ENCODE data around the gene ACTG1. TPM values are rescaled to one million over a fixed set of nuclear protein-coding genes. Genes with fewer than 3 reads are reported as not detected.

Gene ACTG1
- total RNA-seq, 1 experiment from 2014 or later, result 4,160 TPM

DNA sequence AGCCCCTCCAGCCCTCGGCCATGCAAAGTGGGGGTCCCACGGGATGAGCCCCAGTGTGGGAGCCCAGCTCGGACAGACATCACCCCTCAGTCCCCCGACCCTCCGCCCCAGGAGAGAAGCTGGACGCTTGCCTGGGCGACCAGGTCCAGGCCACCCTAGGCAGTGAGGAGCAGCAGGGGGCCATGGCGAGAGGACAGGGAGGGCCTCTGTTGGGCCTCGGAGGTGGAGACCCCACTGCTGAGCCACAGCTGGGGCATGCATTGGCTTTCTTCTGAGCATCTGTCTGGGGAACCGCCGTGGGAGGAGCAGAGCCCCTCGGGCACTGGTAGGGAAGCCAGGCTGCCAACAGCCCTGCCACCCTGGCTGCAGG is 13.0 kb downstream of the ACTG1 start:
- Histone ChIP-seq H3K79me2 (ENCODE audit: insufficient read depth, low read length) (no peaks in the 10 kb centered on the region), H3K56ac (ENCODE audit: insufficient read length, low read depth, low read length) (no peak overlapping the region), H2BK20ac (ENCODE audit: low read depth, low read length, poor library complexity, severe bottlenecking) (no peak overlapping the region), H3K79me1 (ENCODE audit: insufficient read depth, low read depth, low read length, poor library complexity, severe bottlenecking) (no peaks in the 10 kb centered on the region), H3K4me2 (ENCODE audit: insufficient read depth, insufficient read length, low read length) (no peak overlapping the region), H4K20me1 (ENCODE audit: control insufficient read depth, insufficient read depth, insufficient read length) (no peaks in the 10 kb centered on the region), H3K18ac (ENCODE audit: insufficient read length, low read depth, low read length) (no peak overlapping the region), H3K14ac (ENCODE audit: insufficient read depth, low read length) (no peak overlapping the region), H4K91ac (ENCODE audit: insufficient read length, low read depth, low read length) (no peak overlapping the region), H3K9me3 (ENCODE audit: control insufficient read depth, low read depth, low read length) (no peaks in the 10 kb centered on the region), H4K8ac (replicated peaks; ENCODE audit: insufficient read length, low read depth, low read length) (no peak overlapping the region), H3K27ac (ENCODE audit: insufficient read length, low read depth, low read length) (no peak overlapping the region), H2BK15ac (ENCODE audit: low read depth, low read length) (no peak overlapping the region), H2BK5ac (ENCODE audit: insufficient read length, low read length) (no peak overlapping the region), H4K5ac (ENCODE audit: insufficient read length, low read depth, low read length) (no peak overlapping the region), H3T11ph (ENCODE audit: low read length) (no peak overlapping the region), H2BK120ac (ENCODE audit: low read depth, low read length, poor library complexity, severe bottlenecking) (no peak overlapping the region), H2AFZ (ENCODE audit: low read length) (no peak overlapping the region), H3K9ac (ENCODE audit: extremely low read depth, insufficient read length, low read length) (no peak overlapping the region), H2BK12ac (ENCODE audit: insufficient read length, low read depth, low read length) (no peak overlapping the region), H3K23ac (ENCODE audit: insufficient read length, low read depth, low read length) (no peak overlapping the region), H3K27me3 (ENCODE audit: insufficient read depth, low read length) (no peaks in the 10 kb centered on the region), H3K23me2 (ENCODE audit: insufficient read length, low read depth, low read length, poor library complexity, severe bottlenecking) (no peaks in the 10 kb centered on the region), H3K4ac (ENCODE audit: low read depth, low read length) (no peak overlapping the region), H2AK5ac (ENCODE audit: insufficient read length, low read length) (no peak overlapping the region), H3K4me1 (ENCODE audit: insufficient read depth, low read length) (no peaks in the 10 kb centered on the region)
- no CpG with 5 or more reads among the region's 12 CpGs for WGBS (ENCODE audit: extremely low coverage, insufficient read length, low lambda C conversion rate)
- peaks cover 17% of the 10 kb centered on the region for H3K27me3 Mint-ChIP-seq (ENCODE audit: low read depth)
- no peaks in the 10 kb centered on the region for H3K36me3 Mint-ChIP-seq (ENCODE audit: insufficient read depth in 1 of 3, low read depth in 3 of 3)
- TF ChIP-seq, protein P1, sequence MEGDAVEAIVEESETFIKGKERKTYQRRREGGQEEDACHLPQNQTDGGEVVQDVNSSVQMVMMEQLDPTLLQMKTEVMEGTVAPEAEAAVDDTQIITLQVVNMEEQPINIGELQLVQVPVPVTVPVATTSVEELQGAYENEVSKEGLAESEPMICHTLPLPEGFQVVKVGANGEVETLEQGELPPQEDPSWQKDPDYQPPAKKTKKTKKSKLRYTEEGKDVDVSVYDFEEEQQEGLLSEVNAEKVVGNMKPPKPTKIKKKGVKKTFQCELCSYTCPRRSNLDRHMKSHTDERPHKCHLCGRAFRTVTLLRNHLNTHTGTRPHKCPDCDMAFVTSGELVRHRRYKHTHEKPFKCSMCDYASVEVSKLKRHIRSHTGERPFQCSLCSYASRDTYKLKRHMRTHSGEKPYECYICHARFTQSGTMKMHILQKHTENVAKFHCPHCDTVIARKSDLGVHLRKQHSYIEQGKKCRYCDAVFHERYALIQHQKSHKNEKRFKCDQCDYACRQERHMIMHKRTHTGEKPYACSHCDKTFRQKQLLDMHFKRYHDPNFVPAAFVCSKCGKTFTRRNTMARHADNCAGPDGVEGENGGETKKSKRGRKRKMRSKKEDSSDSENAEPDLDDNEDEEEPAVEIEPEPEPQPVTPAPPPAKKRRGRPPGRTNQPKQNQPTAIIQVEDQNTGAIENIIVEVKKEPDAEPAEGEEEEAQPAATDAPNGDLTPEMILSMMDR (conservative IDR thresholded peaks at IDR 0.05), result no peak
- DNase-seq, result no peak
- peaks cover 5 to 7% of the 10 kb centered on the region in 2 experiments for H3K4me1 Mint-ChIP-seq
- no peaks in the 10 kb centered on the region for H3K9me3 Mint-ChIP-seq
- H3K27ac Mint-ChIP-seq, result no peak overlapping the region
- H3K4me3 Mint-ChIP-seq, result no peak overlapping the region

Measured in H9 (cell line).